Endothelial cell of umbilical vein (primary cell): ENCODE results near the gene CGNL1. TPM values are rescaled to one million over a fixed set of nuclear protein-coding genes. Genes with fewer than 3 reads are reported as not detected.

Experiments
- BruUV-seq: library from RNA; stranded (reverse); fragments of 400-500 nt; replicated peaks from 2 replicates; lab custom pipeline; 2021; lab: Mats Ljungman, UMichigan
- CTCF ChIA-PET: fragments of 300-600, 350-600 bp; sonication (Branson Sonifier 250); formaldehyde crosslinking; loops from one replicate; lab custom pipeline; 2021; ENCODE audit warnings: antibody characterized with exemption, inconsistent platforms; lab: Charles Lee
- POLR2A ChIA-PET: fragments of 300-600, 350-600 bp; sonication (Branson Sonifier 250); formaldehyde crosslinking; loops from one replicate; lab custom pipeline; 2021; ENCODE audit warnings: antibody characterized with exemption, inconsistent platforms; lab: Charles Lee
- DNase-seq: peaks from one replicate; pipeline ENCODE4 v3.0.0-alpha.2; 2011; ENCODE audit warnings: low read depth, low spot score
- FAIRE-seq: peaks from 2 replicates; lab custom pipeline; 2011; peaks lifted over from hg19 to GRCh38; lab: Jason Lieb, UNC
- H2AFZ ChIP-seq: 2 replicates; pipeline ENCODE4 v1.6.0; 2012; ENCODE audit warnings: low read depth, low read length, control low read depth, inconsistent platforms
- H3K27ac ChIP-seq: 2 replicates; pipeline ENCODE4 v1.5.1; 2011; ENCODE audit warnings: low read depth, mild to moderate bottlenecking, control low read depth, low read length, moderate library complexity; ENCODE audit not compliant: insufficient read depth
- H3K27me3 ChIP-seq, 2 experiments: 2 replicates each; pipeline versions ENCODE4 v1.6.0 to v1.6.1; 2011; ENCODE audit warnings: low read length in 2 of 2, mixed read lengths in 1 of 2; ENCODE audit not compliant: control insufficient read depth in 2 of 2, insufficient read depth in 2 of 2
- H3K36me3 ChIP-seq, 2 experiments: 2 replicates in 1 of 2; 3 replicates in 1 of 2; pipeline ENCODE4 v1.5.1; 2011; ENCODE audit warnings: low read length in 2 of 2, mild to moderate bottlenecking in 1 of 2, moderate library complexity in 1 of 2; ENCODE audit not compliant: control insufficient read depth in 2 of 2, insufficient read depth in 2 of 2; ENCODE audit errors: extremely low read depth in 1 of 2
- H3K4me1 ChIP-seq: 3 replicates; pipeline ENCODE4 v1.5.1; 2011; ENCODE audit warnings: mild to moderate bottlenecking, low read length; ENCODE audit not compliant: control insufficient read depth, insufficient read depth; ENCODE audit errors: extremely low read depth
- H3K4me2 ChIP-seq: 2 replicates; pipeline ENCODE4 v1.6.1; 2011; ENCODE audit warnings: low read length, control low read depth, mixed read lengths; ENCODE audit not compliant: insufficient read depth
- H3K4me3 ChIP-seq, 3 experiments: fragments of 200-600 bp in 1 of 3; sonication (generic), shearing (Covaris generic) in 1 of 3; replicated peaks in 1 of 3; 2 replicates each; pipeline ENCODE4 v1.5.1; 2011 to 2016; ENCODE audit warnings: control low read depth in 3 of 3, low read length in 3 of 3, mild to moderate bottlenecking in 2 of 3, inconsistent platforms in 1 of 3, low read depth in 1 of 3, moderate library complexity in 1 of 3; ENCODE audit not compliant: insufficient read depth in 1 of 3
- H3K79me2 ChIP-seq: 2 replicates; pipeline ENCODE4 v1.6.0; 2012; ENCODE audit warnings: low read length, inconsistent platforms; ENCODE audit not compliant: control insufficient read depth, insufficient read depth
- H3K9ac ChIP-seq: replicated peaks from 2 replicates; pipeline ENCODE3; 2011; ENCODE audit warnings: low read length, control low read depth; ENCODE audit not compliant: insufficient read depth; ENCODE audit errors: extremely low read depth
- H3K9me1 ChIP-seq: replicated peaks from 3 replicates; pipeline ENCODE4 v1.6.0; 2011; ENCODE audit warnings: mild to moderate bottlenecking, low read length; ENCODE audit not compliant: control insufficient read depth, insufficient read depth; ENCODE audit errors: extremely low read depth
- H3K9me3 ChIP-seq: replicated peaks from 2 replicates; pipeline ENCODE4 v1.5.1; 2012; ENCODE audit warnings: low read length, inconsistent platforms; ENCODE audit not compliant: control insufficient read depth, insufficient read depth
- H4K20me1 ChIP-seq: replicated peaks from 2 replicates; pipeline ENCODE3; 2011; ENCODE audit warnings: mild to moderate bottlenecking, low read length; ENCODE audit not compliant: control insufficient read depth, insufficient read depth; ENCODE audit errors: extremely low read depth
- EZH2 ChIP-seq: IDR thresholded peaks from 2 replicates; pipeline ENCODE4 v1.6.1; 2012; ENCODE audit warnings: borderline replicate concordance, low read depth, mild to moderate bottlenecking, moderate library complexity, low read length, inconsistent platforms; ENCODE audit not compliant: severe bottlenecking
- FOS ChIP-seq: IDR thresholded peaks from 2 replicates; pipeline ENCODE4 v1.6.1; 2011; ENCODE audit warnings: mild to moderate bottlenecking, low read length, moderate library complexity, borderline replicate concordance; ENCODE audit not compliant: insufficient read depth
- JUN ChIP-seq: IDR thresholded peaks from 2 replicates; pipeline ENCODE4 v1.6.1; 2011; ENCODE audit warnings: borderline replicate concordance, low read depth; ENCODE audit not compliant: insufficient read length, insufficient read depth
- MAX ChIP-seq: IDR thresholded peaks from 2 replicates; pipeline ENCODE4 v1.6.1; 2011; ENCODE audit not compliant: insufficient read depth, insufficient read length
- POLR2A ChIP-seq: IDR thresholded peaks from 2 replicates; pipeline ENCODE4 v1.6.1; 2012; ENCODE audit warnings: low read depth, mild to moderate bottlenecking, control low read depth, low read length
- POLR2AphosphoS5 ChIP-seq: IDR thresholded peaks from 2 replicates; pipeline ENCODE4 v1.6.1; 2012; ENCODE audit warnings: low read depth, mild to moderate bottlenecking, control low read depth, low read length, moderate library complexity; ENCODE audit not compliant: insufficient read depth
- dilution Hi-C: fragments of 300-500 bp; cut with MboI; formaldehyde crosslinking; loops from one replicate; pipeline ENCODE4 v1.15.0; 2019; ENCODE audit warnings: low sequenced_read_pairs; ENCODE audit not compliant: extremely low pct_ligation_motif_present
- intact Hi-C: fragments of 100-400 bp; cut with micrococcal nuclease; formaldehyde crosslinking; loops from one replicate; pipeline ENCODE4 v1.10.0; 2022
- polyA plus RNA-seq, 4 experiments: library from polyadenylated mRNA; depleted of rRNA in 3 of 4; stranded (reverse) in 3 of 4; unstranded in 1 of 4; fragments of >200 nt; gene quantifications; 2 replicates each; pipeline versions ENCODE4 v1.2.1 to v1.2.3, GENCODE V29; 2011 to 2012; ENCODE audit warnings: missing spikeins in 1 of 4
- total RNA-seq: library from RNA; stranded (reverse); gene quantifications from 2 replicates; pipeline ENCODE4 v1.2.3, GENCODE V29; 2021
- TF ChIP-seq, protein P1 (sequence below), 2 donors: IDR thresholded peaks; 1 replicate in 1 of 2; 2 replicates in 1 of 2; pipeline ENCODE4 v1.5.1; 2011; ENCODE audit warnings: low read length in 2 of 2, mild to moderate bottlenecking in 2 of 2, moderate library complexity in 2 of 2, control low read depth in 1 of 2, inconsistent platforms in 1 of 2, low read depth in 1 of 2; ENCODE audit not compliant: insufficient read depth in 1 of 2; ENCODE audit errors: extremely low read depth in 1 of 2

The CGNL1 gene
- total and polyA plus RNA-seq, 2 donors (not counting 3 experiments of a cell fraction or from before 2014, with no cell fraction given): 6.9 to 27.1 TPM

GRCh38 chr15:57419335-57419734 lies 43.0 kb downstream of the CGNL1 start:
- H2AFZ ChIP-seq: no peak overlapping the region
- FAIRE-seq (no peak), DNase-seq (no peak)
- intact Hi-C loops (no loop called here), dilution Hi-C loops (no loop called here)
- no peak overlapping the region for H3K4me3 ChIP-seq
- no peaks in the 10 kb centered on the region for H3K36me3 ChIP-seq
- no peak overlapping the region for H3K4me2 ChIP-seq
- H4K20me1 ChIP-seq: no peaks in the 10 kb centered on the region
- TF ChIP-seq EZH2: no peak
- no peak for TF ChIP-seq MAX
- no peak for TF ChIP-seq POLR2A
- no peak for TF ChIP-seq FOS
- no peak for TF ChIP-seq JUN
- TF ChIP-seq, protein P1, sequence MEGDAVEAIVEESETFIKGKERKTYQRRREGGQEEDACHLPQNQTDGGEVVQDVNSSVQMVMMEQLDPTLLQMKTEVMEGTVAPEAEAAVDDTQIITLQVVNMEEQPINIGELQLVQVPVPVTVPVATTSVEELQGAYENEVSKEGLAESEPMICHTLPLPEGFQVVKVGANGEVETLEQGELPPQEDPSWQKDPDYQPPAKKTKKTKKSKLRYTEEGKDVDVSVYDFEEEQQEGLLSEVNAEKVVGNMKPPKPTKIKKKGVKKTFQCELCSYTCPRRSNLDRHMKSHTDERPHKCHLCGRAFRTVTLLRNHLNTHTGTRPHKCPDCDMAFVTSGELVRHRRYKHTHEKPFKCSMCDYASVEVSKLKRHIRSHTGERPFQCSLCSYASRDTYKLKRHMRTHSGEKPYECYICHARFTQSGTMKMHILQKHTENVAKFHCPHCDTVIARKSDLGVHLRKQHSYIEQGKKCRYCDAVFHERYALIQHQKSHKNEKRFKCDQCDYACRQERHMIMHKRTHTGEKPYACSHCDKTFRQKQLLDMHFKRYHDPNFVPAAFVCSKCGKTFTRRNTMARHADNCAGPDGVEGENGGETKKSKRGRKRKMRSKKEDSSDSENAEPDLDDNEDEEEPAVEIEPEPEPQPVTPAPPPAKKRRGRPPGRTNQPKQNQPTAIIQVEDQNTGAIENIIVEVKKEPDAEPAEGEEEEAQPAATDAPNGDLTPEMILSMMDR (IDR thresholded peaks at IDR 0.05; ENCODE audit: extremely low read depth in 1 of 2, insufficient read depth in 1 of 2, low read depth in 1 of 2, low read length in 2 of 2): no peak
- no peak for TF ChIP-seq POLR2AphosphoS5
- no peaks in the 10 kb centered on the region for H3K27me3 ChIP-seq
- POLR2A ChIA-PET: no interaction called here
- no peaks in the 10 kb centered on the region for H3K79me2 ChIP-seq
- no peak overlapping the region for H3K9ac ChIP-seq
- H3K27ac ChIP-seq: no peak overlapping the region
- CTCF ChIA-PET: interaction anchor here (0.9 kb wide), 1 partner anchor 9 kb away, joined by 3 read pairs; no protein-coding TSS in a partner anchor
- H3K4me1 ChIP-seq: peaks cover 3% of the 10 kb centered on the region
- no peaks in the 10 kb centered on the region for H3K9me1 ChIP-seq
- no peaks in the 10 kb centered on the region for H3K9me3 ChIP-seq
- BruUV-seq: no TSS peak
